ENCODE measurements around the gene CHD1. TPM values are rescaled to one million over a fixed set of nuclear protein-coding genes. Genes with fewer than 3 reads are reported as not detected.
"Not testable (repeated sequence)": the region's sequence is repeated elsewhere in the genome, so short reads cannot be mapped to it uniquely, and the experiment has no call there.

The CHD1 gene
- 33.7 and 43.3 TPM in 2 replicates for total RNA-seq (2014; rRNA removed)
- 6.3 TPM for polyA plus RNA-seq (2012)

- DNase-seq (ENCODE audit: low read depth), result peak; percentile 97
These were observed at the start of gene CHD1 for GRCh38 chr5:98928873-98929709. Gene CHD1, minus strand, starts transcription at chr5:98929007. Its CDS starts 2,621 bp downstream, at chr5:98926386.

GRCh38 chr5:98978528-98978927 lies 49.7 kb upstream of the CHD1 start:
- no peak for DNase-seq (ENCODE audit: low read depth)

GRCh38 chr5:98977723-98978122 lies 48.9 kb upstream of the CHD1 start:
- no peak for DNase-seq (ENCODE audit: low read depth)

- DNase-seq (ENCODE audit: low read depth), result no peak
These were observed 47.0 kb upstream of the CHD1 start for GRCh38 chr5:98975682-98976407.

- DNase-seq (ENCODE audit: low read depth), result no peak
These were observed 46.4 kb upstream of the CHD1 start for GRCh38 chr5:98975223-98975622.

GRCh38 chr5:98969400-98969799 lies 40.6 kb upstream of the CHD1 start:
- DNase-seq (ENCODE audit: low read depth), result no peak

DNA sequence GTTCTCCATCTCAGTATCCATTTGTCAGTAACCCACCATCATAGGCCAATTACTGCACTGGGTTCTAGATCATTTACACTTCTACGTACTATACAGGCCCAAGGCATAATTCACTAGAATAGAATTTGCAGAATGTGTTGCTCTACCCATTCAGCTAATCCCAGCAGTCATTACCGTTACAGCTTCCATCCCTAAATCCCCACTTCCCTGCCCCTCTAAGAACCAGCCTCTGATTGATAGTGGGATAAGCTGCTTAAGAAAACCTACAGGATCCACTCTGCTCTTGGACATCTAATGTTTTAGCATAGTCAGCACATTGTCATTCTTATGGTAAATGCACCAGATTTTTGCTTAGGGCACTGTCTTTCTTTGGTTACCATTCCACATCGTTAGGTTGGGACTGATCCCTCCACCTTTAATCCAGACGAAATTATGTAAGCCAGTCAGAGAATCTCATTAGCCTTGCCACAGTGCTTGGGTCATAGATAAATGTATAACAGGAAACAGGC lies 39.3 kb upstream of the CHD1 start:
- DNase-seq (ENCODE audit: low read depth), result no peak

DNA sequence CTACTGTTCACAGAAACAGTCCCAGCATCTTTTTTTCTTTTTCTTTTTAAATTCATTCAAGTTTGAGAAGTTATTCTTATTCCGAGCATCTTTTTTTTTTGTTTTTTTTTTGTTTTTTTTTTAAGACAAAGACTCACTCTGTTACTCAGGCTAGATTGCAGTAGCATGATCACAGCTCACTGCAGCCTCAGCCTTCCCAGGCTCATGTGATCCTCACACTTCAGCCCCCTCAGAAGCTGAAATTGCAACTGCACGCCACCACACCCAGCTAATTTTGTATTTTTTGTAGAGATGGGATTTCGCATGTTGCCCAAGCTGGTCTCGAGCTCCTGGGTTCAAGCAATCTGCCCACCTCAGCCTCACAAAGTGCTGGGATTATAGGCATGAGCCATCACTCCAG lies 36.4 kb upstream of the CHD1 start:
- DNase-seq (ENCODE audit: low read depth), result no peak

DNA sequence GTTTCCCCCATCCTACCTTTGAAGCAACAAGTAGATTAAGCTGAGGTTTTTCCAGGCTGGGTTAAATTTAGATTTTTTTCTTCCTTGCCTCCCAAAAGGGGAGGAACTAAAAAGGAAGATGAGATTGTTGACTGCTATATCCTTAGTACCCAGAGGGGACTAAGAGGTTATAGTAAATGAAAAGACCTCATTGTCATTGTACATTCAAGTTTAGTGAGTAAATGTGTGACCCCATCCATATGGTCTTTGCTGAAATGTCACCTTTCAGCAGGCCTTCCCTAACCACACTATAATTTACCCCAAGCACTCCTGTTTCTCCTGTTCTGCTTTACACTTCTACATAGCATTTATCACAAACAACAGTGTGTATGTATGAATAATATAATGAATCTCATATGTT lies 35.8 kb upstream of the CHD1 start:
- DNase-seq (ENCODE audit: low read depth), result no peak

DNA sequence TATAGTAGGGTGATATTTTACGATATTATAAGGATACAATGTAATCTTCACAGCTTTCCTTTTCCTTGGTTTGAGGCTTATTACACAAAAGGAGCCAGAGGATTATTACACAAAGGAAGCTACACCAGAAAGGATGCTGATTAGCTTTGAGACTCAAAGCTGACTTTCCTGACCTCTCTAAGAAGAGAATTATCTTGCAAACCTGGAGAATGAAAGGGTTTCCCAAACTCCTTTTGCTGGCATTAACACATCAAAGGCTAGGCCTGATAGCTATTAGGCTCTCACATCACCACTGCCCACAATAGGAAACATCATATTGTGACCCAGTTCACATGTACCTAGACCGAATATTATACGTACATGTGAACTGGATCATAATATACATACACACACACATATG lies 34.2 kb upstream of the CHD1 start:
- DNase-seq (ENCODE audit: low read depth), result no peak

DNA sequence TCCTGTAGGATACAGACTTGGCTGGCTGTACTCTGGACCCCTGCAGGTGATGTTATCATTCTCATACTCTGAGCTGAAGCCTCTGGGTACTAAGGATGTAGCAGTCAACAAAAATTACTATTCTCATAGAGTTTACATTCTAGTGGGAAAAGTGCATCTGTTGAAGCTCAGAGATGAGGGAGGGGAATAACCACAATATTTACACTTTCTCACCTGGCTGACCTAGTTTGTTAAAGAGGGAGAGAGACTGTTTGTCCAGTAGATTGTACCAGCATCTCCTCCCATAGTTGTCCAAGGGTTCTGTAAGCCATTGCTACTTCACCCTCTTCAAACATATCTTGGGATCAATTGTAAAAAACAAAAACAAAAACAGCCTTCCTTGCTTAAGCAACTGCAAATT lies 33.8 kb upstream of the CHD1 start:
- DNase-seq (ENCODE audit: low read depth), result no peak

- DNase-seq (ENCODE audit: low read depth), result no peak
These were observed 33.0 kb upstream of the CHD1 start for GRCh38 chr5:98961665-98962344.

GRCh38 chr5:98957307-98957706 lies 28.5 kb upstream of the CHD1 start:
- DNase-seq (ENCODE audit: low read depth), result no peak

- not testable (repeated sequence) for DNase-seq (ENCODE audit: low read depth)
These were observed 27.1 kb upstream of the CHD1 start for GRCh38 chr5:98955888-98956287.

DNA sequence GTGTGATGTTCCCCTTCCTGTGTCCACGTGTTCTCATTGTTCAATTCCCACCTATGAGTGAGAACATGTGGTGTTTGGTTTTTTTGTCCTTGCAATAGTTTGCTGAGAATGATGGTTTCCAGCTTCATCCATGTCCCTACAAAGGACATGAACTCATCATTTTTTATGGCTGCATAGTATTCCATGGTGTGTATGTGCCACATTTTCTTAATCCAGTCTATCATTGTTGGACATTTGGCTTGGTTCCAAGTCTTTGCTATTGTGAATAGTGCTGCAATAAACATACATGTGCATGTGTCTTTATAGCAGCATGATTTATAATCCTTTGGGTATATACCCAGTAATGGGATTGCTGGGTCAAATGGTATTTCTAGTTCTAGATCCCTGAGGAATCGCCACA lies 26.7 kb upstream of the CHD1 start:
- not testable (repeated sequence) for DNase-seq (ENCODE audit: low read depth)

GRCh38 chr5:98954392-98955028 lies 25.7 kb upstream of the CHD1 start:
- DNase-seq (ENCODE audit: low read depth), result no peak

DNA sequence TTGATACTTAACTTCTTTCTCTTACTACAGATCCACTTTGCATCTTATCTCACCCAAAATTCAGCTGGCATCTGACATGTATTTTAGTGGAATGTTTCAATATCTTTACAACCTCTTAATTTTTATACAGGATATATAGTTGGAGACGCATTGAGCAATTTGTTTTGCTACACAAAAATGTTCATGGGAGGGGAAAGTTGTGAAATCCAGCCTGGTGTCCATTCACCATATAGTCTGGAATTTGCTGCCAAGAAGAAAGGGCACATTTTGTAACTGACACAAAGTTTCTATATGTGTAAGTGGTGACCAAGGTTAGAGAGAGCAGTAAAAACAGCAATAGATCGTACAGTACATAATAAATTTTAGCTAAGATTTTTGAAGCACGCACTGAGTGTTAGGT lies 14.0 kb upstream of the CHD1 start:
- no peak for DNase-seq (ENCODE audit: low read depth)

GRCh38 chr5:98941131-98941883 lies 12.5 kb upstream of the CHD1 start:
- DNase-seq (ENCODE audit: low read depth), result no peak

GRCh38 chr5:98940581-98940980 lies 11.8 kb upstream of the CHD1 start:
- DNase-seq (ENCODE audit: low read depth), result no peak

DNA sequence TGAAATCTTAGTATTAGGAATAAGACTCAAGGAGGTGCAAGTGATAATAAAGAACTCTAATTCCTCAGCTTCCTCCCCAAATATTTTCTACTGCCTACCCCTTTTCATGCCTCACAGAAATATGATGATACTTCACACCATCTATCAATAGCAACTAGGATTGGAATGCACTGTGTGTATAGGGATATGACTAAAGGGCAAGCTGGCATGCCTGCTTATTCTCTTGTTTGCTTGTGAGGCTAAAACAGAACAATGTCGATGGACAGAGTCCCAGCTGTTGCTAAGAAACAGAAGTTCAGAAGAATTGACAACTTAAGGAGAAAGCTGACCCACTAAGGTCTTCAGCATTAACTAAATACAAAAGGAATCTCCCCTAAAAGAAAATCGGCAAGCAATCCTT lies 9.7 kb upstream of the CHD1 start:
- peak; percentile 58 for DNase-seq (ENCODE audit: low read depth)
